Measurements from ENCODE around the gene ANKRD17. TPM values are rescaled to one million over a fixed set of nuclear protein-coding genes. Genes with fewer than 3 reads are reported as not detected.

Gene ANKRD17
- total RNA-seq, 1 experiment from 2014 or later = 54.6 TPM

GRCh38 chr4:73194064-73194463 is 64.5 kb downstream of the ANKRD17 start:
- Mint-ChIP-seq H3K27me3 (ENCODE audit: unreplicated experiment) (no peaks in the 10 kb centered on the region), H3K4me3 (ENCODE audit: low read depth, unreplicated experiment) (no peak overlapping the region), H3K27ac (ENCODE audit: unreplicated experiment) (no peak overlapping the region), H3K9me3 (ENCODE audit: low read depth, unreplicated experiment) (no peaks in the 10 kb centered on the region), H3K36me3 (ENCODE audit: insufficient read depth, unreplicated experiment) (peaks cover 13% of the 10 kb centered on the region), H3K4me1 (ENCODE audit: low read depth, unreplicated experiment) (peaks cover 7% of the 10 kb centered on the region)
- DNase-seq = no peak
- no TSS peak for BruUV-seq (replicated peaks)
- CTCF ChIA-PET = no interaction called here
- TF ChIP-seq CTCF (IDR thresholded peaks at IDR 0.05; ENCODE audit: unreplicated experiment) = no peak
- intact Hi-C loops (cut with micrococcal nuclease; ENCODE audit: unreplicated experiment) = no loop called here

GRCh38 chr4:73193659-73194058 is 64.9 kb downstream of the ANKRD17 start:
- no peak for TF ChIP-seq CTCF (IDR thresholded peaks at IDR 0.05; ENCODE audit: unreplicated experiment)
- peaks cover 7% of the 10 kb centered on the region for H3K4me1 Mint-ChIP-seq (ENCODE audit: low read depth, unreplicated experiment)
- H3K36me3 Mint-ChIP-seq (ENCODE audit: insufficient read depth, unreplicated experiment) = peaks cover 13% of the 10 kb centered on the region
- CTCF ChIA-PET = interaction anchor here (0.6 kb wide), 1 partner anchor 159 kb away, joined by 4 read pairs; no protein-coding TSS in a partner anchor
- no peak overlapping the region for H3K27ac Mint-ChIP-seq (ENCODE audit: unreplicated experiment)
- intact Hi-C loops (cut with micrococcal nuclease; ENCODE audit: unreplicated experiment) = no loop called here
- DNase-seq = no peak
- H3K9me3 Mint-ChIP-seq (ENCODE audit: low read depth, unreplicated experiment) = no peaks in the 10 kb centered on the region
- no TSS peak for BruUV-seq (replicated peaks)
- H3K4me3 Mint-ChIP-seq (ENCODE audit: low read depth, unreplicated experiment) = no peak overlapping the region
- no peaks in the 10 kb centered on the region for H3K27me3 Mint-ChIP-seq (ENCODE audit: unreplicated experiment)

GRCh38 chr4:73193155-73193554 is 65.4 kb downstream of the ANKRD17 start:
- DNase-seq = no peak
- no peak for TF ChIP-seq CTCF (IDR thresholded peaks at IDR 0.05; ENCODE audit: unreplicated experiment)
- no peaks in the 10 kb centered on the region for H3K9me3 Mint-ChIP-seq (ENCODE audit: low read depth, unreplicated experiment)
- CTCF ChIA-PET = interaction anchor here (0.6 kb wide), 1 partner anchor 159 kb away, joined by 4 read pairs; no protein-coding TSS in a partner anchor
- H3K4me1 Mint-ChIP-seq (ENCODE audit: low read depth, unreplicated experiment) = peaks cover 7% of the 10 kb centered on the region
- no peaks in the 10 kb centered on the region for H3K27me3 Mint-ChIP-seq (ENCODE audit: unreplicated experiment)
- no peak overlapping the region for H3K4me3 Mint-ChIP-seq (ENCODE audit: low read depth, unreplicated experiment)
- H3K36me3 Mint-ChIP-seq (ENCODE audit: insufficient read depth, unreplicated experiment) = peaks cover 13% of the 10 kb centered on the region
- BruUV-seq (replicated peaks) = no TSS peak
- intact Hi-C loops (cut with micrococcal nuclease; ENCODE audit: unreplicated experiment) = no loop called here
- H3K27ac Mint-ChIP-seq (ENCODE audit: unreplicated experiment) = no peak overlapping the region

- no peak for TF ChIP-seq CTCF (IDR thresholded peaks at IDR 0.05; ENCODE audit: unreplicated experiment)
- no peak for DNase-seq
- peaks cover 13% of the 10 kb centered on the region for H3K36me3 Mint-ChIP-seq (ENCODE audit: insufficient read depth, unreplicated experiment)
- no TSS peak for BruUV-seq (replicated peaks)
- H3K4me3 Mint-ChIP-seq (ENCODE audit: low read depth, unreplicated experiment) = no peak overlapping the region
- intact Hi-C loops (cut with micrococcal nuclease; ENCODE audit: unreplicated experiment) = no loop called here
- H3K9me3 Mint-ChIP-seq (ENCODE audit: low read depth, unreplicated experiment) = no peaks in the 10 kb centered on the region
- peaks cover 7% of the 10 kb centered on the region for H3K4me1 Mint-ChIP-seq (ENCODE audit: low read depth, unreplicated experiment)
- H3K27ac Mint-ChIP-seq (ENCODE audit: unreplicated experiment) = no peak overlapping the region
- no peaks in the 10 kb centered on the region for H3K27me3 Mint-ChIP-seq (ENCODE audit: unreplicated experiment)
- CTCF ChIA-PET = no interaction called here
Measured at GRCh38 chr4:73189274-73189810, 69.3 kb downstream of the ANKRD17 start.
